ENCODE results near the gene ARSG. TPM values are rescaled to one million over a fixed set of nuclear protein-coding genes. Genes with fewer than 3 reads are reported as not detected.

The ARSG gene
- total and polyA plus RNA-seq, 2 of the 13 experiments (the other 11 are each of a cell fraction or from before 2014, with no cell fraction given), result 3.7 to 15.2 TPM

DNA sequence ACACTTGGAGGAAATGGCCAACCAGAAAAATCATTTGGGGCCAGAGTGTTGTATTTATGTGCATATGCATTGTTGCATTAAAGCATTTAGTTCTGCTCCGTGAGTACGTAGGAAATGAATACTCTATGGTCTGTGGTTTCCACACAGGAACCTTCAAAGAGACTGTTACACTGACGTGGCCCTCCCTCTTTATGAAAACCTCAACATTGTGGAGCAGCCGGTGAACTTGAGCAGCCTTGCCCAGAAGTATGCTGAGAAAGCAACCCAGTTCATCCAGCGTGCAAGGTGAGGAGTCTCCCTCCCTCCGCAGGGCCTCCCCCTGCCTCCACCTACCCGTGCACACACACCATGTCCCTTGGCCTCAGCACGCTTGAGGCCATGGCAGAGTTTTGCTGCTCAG is 65.2 kb downstream of the ARSG start (continued):
- TF ChIP-seq, protein P1, sequence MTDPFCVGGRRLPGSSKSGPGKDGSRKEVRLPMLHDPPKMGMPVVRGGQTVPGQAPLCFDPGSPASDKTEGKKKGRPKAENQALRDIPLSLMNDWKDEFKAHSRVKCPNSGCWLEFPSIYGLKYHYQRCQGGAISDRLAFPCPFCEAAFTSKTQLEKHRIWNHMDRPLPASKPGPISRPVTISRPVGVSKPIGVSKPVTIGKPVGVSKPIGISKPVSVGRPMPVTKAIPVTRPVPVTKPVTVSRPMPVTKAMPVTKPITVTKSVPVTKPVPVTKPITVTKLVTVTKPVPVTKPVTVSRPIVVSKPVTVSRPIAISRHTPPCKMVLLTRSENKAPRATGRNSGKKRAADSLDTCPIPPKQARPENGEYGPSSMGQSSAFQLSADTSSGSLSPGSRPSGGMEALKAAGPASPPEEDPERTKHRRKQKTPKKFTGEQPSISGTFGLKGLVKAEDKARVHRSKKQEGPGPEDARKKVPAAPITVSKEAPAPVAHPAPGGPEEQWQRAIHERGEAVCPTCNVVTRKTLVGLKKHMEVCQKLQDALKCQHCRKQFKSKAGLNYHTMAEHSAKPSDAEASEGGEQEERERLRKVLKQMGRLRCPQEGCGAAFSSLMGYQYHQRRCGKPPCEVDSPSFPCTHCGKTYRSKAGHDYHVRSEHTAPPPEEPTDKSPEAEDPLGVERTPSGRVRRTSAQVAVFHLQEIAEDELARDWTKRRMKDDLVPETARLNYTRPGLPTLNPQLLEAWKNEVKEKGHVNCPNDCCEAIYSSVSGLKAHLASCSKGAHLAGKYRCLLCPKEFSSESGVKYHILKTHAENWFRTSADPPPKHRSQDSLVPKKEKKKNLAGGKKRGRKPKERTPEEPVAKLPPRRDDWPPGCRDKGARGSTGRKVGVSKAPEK (CRISPR knock-in tag; IDR thresholded peaks at IDR 0.05; ENCODE audit: borderline replicate concordance), result no peak
- TF ChIP-seq GATAD1 (CRISPR knock-in tag; IDR thresholded peaks at IDR 0.05), result no peak
- TF ChIP-seq ZNF629 (CRISPR knock-in tag; conservative IDR thresholded peaks at IDR 0.05), result no peak

DNA sequence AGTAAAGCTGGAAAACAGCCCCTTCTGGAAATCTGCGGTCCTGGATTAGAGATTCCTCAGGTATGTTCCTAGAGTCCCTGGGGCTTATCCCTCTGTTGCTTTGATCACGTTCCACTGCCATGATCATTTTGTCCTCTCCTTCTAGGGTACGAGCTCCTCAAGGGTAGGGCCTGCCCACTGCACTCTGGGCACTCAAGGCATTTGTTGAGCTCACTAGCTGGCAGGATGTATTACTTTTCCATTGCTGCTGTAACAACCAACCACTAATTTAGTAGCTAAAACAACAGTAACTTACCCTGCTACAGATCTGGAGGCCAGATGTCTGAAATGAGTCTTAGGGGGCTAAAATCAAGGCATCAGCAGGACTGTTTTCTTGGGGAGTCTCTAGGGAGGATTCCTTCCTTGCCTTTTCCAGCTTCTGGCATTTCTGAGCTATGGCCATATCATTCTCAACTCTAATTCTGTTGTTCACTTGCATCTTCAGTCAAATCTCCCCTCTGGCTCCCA is 65.7 kb downstream of the ARSG start:
- no peak for FAIRE-seq
- H3K36me3 ChIP-seq (replicated peaks in 1 of 2; ENCODE audit: control insufficient read depth in 1 of 2, insufficient read depth in 2 of 2, low read length in 2 of 2), result peaks cover 0 to 8% of the 10 kb centered on the region in 2 experiments; a peak in 3 of 5 replicates
- BruUV-seq (replicated peaks), result no TSS peak
- POLR2A ChIA-PET, result no interaction called here
- no peak overlapping the region for H2AFZ ChIP-seq (ENCODE audit: low read length)
- ATAC-seq, result no peak
- no peaks in the 10 kb centered on the region for H3K27me3 ChIP-seq (ENCODE audit: control insufficient read depth in 1 of 2, insufficient read depth in 2 of 2, low read length in 2 of 2)
- intact Hi-C loops (cut with micrococcal nuclease; ENCODE audit: unreplicated experiment) (no loop called here), in situ Hi-C loops (cut with HindIII; ENCODE audit: extremely low pct_ligation_motif_present, low pct_unique_long_range_greater_than_20kb) (no loop called here)
- H3K27ac ChIP-seq (ENCODE audit: extremely low read length, insufficient read depth, low read length), result no peak overlapping the region
- no peak overlapping the region for H3K4me3 ChIP-seq (replicated peaks in 1 of 3; ENCODE audit: insufficient read depth in 1 of 3, low read depth in 2 of 3, low read length in 3 of 3)
- no peak for TF ChIP-seq ZBTB8A (CRISPR knock-in tag; IDR thresholded peaks at IDR 0.05; ENCODE audit: borderline replicate concordance, low read depth)
- no peak for TF ChIP-seq RFX5 (IDR thresholded peaks at IDR 0.05; ENCODE audit: low read depth, low read length)
- no peak for TF ChIP-seq NAIF1 (CRISPR knock-in tag; IDR thresholded peaks at IDR 0.05; ENCODE audit: borderline replicate concordance)
- no peak for TF ChIP-seq RARG (CRISPR knock-in tag; IDR thresholded peaks at IDR 0.05; ENCODE audit: low read depth)
- no peak for TF ChIP-seq ZNF713 (CRISPR knock-in tag; IDR thresholded peaks at IDR 0.05)
- TF ChIP-seq, protein P2, sequence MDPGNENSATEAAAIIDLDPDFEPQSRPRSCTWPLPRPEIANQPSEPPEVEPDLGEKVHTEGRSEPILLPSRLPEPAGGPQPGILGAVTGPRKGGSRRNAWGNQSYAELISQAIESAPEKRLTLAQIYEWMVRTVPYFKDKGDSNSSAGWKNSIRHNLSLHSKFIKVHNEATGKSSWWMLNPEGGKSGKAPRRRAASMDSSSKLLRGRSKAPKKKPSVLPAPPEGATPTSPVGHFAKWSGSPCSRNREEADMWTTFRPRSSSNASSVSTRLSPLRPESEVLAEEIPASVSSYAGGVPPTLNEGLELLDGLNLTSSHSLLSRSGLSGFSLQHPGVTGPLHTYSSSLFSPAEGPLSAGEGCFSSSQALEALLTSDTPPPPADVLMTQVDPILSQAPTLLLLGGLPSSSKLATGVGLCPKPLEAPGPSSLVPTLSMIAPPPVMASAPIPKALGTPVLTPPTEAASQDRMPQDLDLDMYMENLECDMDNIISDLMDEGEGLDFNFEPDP (CRISPR knock-in tag; conservative IDR thresholded peaks at IDR 0.05), result no peak
- TF ChIP-seq KAT7 (CRISPR knock-in tag; IDR thresholded peaks at IDR 0.05; ENCODE audit: borderline replicate concordance), result no peak
- TF ChIP-seq, protein P3, sequence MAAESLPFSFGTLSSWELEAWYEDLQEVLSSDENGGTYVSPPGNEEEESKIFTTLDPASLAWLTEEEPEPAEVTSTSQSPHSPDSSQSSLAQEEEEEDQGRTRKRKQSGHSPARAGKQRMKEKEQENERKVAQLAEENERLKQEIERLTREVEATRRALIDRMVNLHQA (CRISPR knock-in tag; IDR thresholded peaks at IDR 0.05), result no peak
- TF ChIP-seq TOPORS (CRISPR knock-in tag; IDR thresholded peaks at IDR 0.05), result no peak
- no peak for TF ChIP-seq THAP11 (CRISPR knock-in tag; IDR thresholded peaks at IDR 0.05)
- no peak for TF ChIP-seq TOE1 (CRISPR knock-in tag; IDR thresholded peaks at IDR 0.05)
- TF ChIP-seq ZNF530 (CRISPR knock-in tag; IDR thresholded peaks at IDR 0.05; ENCODE audit: low read depth), result no peak
- no peak for TF ChIP-seq TBX3 (IDR thresholded peaks at IDR 0.05; ENCODE audit: borderline replicate concordance)
- TF ChIP-seq, protein P4, sequence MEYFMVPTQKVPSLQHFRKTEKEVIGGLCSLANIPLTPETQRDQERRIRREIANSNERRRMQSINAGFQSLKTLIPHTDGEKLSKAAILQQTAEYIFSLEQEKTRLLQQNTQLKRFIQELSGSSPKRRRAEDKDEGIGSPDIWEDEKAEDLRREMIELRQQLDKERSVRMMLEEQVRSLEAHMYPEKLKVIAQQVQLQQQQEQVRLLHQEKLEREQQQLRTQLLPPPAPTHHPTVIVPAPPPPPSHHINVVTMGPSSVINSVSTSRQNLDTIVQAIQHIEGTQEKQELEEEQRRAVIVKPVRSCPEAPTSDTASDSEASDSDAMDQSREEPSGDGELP (IDR thresholded peaks at IDR 0.05; ENCODE audit: borderline replicate concordance, low read depth), result no peak
- no peak for TF ChIP-seq POLR2AphosphoS5 (IDR thresholded peaks at IDR 0.05; ENCODE audit: low read depth, low read length)
- H3K4me2 ChIP-seq (ENCODE audit: low read depth, low read length), result no peak overlapping the region
- H3K79me2 ChIP-seq (ENCODE audit: insufficient read depth, low read length), result no peaks in the 10 kb centered on the region
- peaks cover 5% of the 10 kb centered on the region; the same call in 1 of the 2 replicates for H3K4me1 ChIP-seq (ENCODE audit: insufficient read depth, low read length)
- CTCF ChIA-PET (ENCODE audit: low intra/inter-chr PET ratio, low total read pairs), result no interaction called here
- no peaks in the 10 kb centered on the region for H4K20me1 ChIP-seq (ENCODE audit: insufficient read depth, low read length)
- H3K9ac ChIP-seq (ENCODE audit: insufficient read depth, low read depth, low read length), result no peak overlapping the region
- 88% methylated on average over 3 of the region's 3 CpGs for WGBS (ENCODE audit: low lambda C conversion rate)
- no peaks in the 10 kb centered on the region for H3K9me3 ChIP-seq (ENCODE audit: low read length)
- no peak for DNase-seq (ENCODE audit: low spot score)
